Astrocyte (in vitro differentiated cells and primary cell): ENCODE results near the gene MUC13. TPM values are rescaled to one million over a fixed set of nuclear protein-coding genes. Genes with fewer than 3 reads are reported as not detected.

Source experiments
- DNase-seq: peaks from one replicate; pipeline ENCODE4 v3.0.0-alpha.2; 2010; ENCODE audit warnings: low read depth
- FAIRE-seq: peaks from 2 replicates; lab custom pipeline; 2011; peaks lifted over from hg19 to GRCh38; lab: Jason Lieb, UNC
- H2AFZ ChIP-seq: 2 replicates; pipeline ENCODE4 v1.6.0; 2012; ENCODE audit warnings: low read depth, low read length, inconsistent platforms
- H3K27ac ChIP-seq: 2 replicates; pipeline ENCODE4 v1.5.1; 2011; ENCODE audit warnings: low read depth, low read length, inconsistent platforms
- H3K27me3 ChIP-seq: 2 replicates; pipeline ENCODE4 v1.6.0; 2011; ENCODE audit warnings: low read length, inconsistent platforms; ENCODE audit not compliant: insufficient read depth
- H3K36me3 ChIP-seq: 2 replicates; pipeline ENCODE4 v1.5.1; 2011; ENCODE audit warnings: low read length, inconsistent platforms; ENCODE audit not compliant: insufficient read depth
- H3K4me1 ChIP-seq: 2 replicates; pipeline ENCODE4 v1.5.1; 2011; ENCODE audit warnings: low read length, inconsistent platforms; ENCODE audit not compliant: insufficient read depth
- H3K4me2 ChIP-seq: 2 replicates; pipeline ENCODE4 v1.6.0; 2012; ENCODE audit warnings: low read length, inconsistent platforms
- H3K4me3 ChIP-seq: 2 replicates; pipeline ENCODE4 v1.5.1; 2011; ENCODE audit warnings: low read depth, mild to moderate bottlenecking, low read length, inconsistent platforms; ENCODE audit not compliant: insufficient read depth
- H3K79me2 ChIP-seq: 2 replicates; pipeline ENCODE4 v1.6.0; 2012; ENCODE audit warnings: mild to moderate bottlenecking, low read length, inconsistent platforms; ENCODE audit not compliant: insufficient read depth
- H3K9ac ChIP-seq: 2 replicates; pipeline ENCODE4 v1.6.0; 2012; ENCODE audit warnings: mild to moderate bottlenecking, low read length, inconsistent platforms
- H3K9me3 ChIP-seq: 2 replicates; pipeline ENCODE4 v1.5.1; 2012; ENCODE audit warnings: low read depth, mild to moderate bottlenecking, low read length, inconsistent platforms; ENCODE audit not compliant: insufficient read depth
- H4K20me1 ChIP-seq: 2 replicates; pipeline ENCODE4 v1.6.0; 2012; ENCODE audit warnings: low read length, inconsistent platforms; ENCODE audit not compliant: insufficient read depth
- H3K27ac Mint-ChIP-seq: one replicate; pipeline ENCODE4 v1.8.0; 2021; ENCODE audit warnings: mild to moderate bottlenecking, mixed read lengths; ENCODE audit not compliant: unreplicated experiment
- H3K27me3 Mint-ChIP-seq: one replicate; pipeline ENCODE4 v1.8.0; 2021; ENCODE audit warnings: low read depth, mixed read lengths; ENCODE audit not compliant: unreplicated experiment
- H3K36me3 Mint-ChIP-seq: one replicate; pipeline ENCODE4 v1.8.0; 2021; ENCODE audit warnings: low read depth, mixed read lengths; ENCODE audit not compliant: unreplicated experiment
- H3K4me1 Mint-ChIP-seq: one replicate; pipeline ENCODE4 v1.8.0; 2021; ENCODE audit warnings: low read depth, mixed read lengths; ENCODE audit not compliant: unreplicated experiment
- H3K4me3 Mint-ChIP-seq: one replicate; pipeline ENCODE4 v1.8.0; 2021; ENCODE audit warnings: mild to moderate bottlenecking, moderate library complexity, mixed read lengths; ENCODE audit not compliant: unreplicated experiment
- H3K9me3 Mint-ChIP-seq: one replicate; pipeline ENCODE4 v1.8.0; 2021; ENCODE audit warnings: mild to moderate bottlenecking, mixed read lengths; ENCODE audit not compliant: unreplicated experiment
- EZH2 ChIP-seq: IDR thresholded peaks from 2 replicates; pipeline ENCODE4 v1.6.1; 2012; ENCODE audit warnings: mild to moderate bottlenecking, low read length, inconsistent platforms; ENCODE audit not compliant: insufficient read depth
- total RNA-seq: library from RNA; stranded (reverse); gene quantifications from 2 replicates; pipeline ENCODE4 v1.2.1, GENCODE V29; 2021
- TF ChIP-seq, protein P1 (sequence below): IDR thresholded peaks from 2 replicates; pipeline ENCODE4 v1.5.1; 2011; ENCODE audit warnings: low read depth, mild to moderate bottlenecking, inconsistent platforms, low read length, moderate library complexity; ENCODE audit not compliant: insufficient read depth

MUC13 gene
- total RNA-seq, 1 donor from 2014 or later, result not detected

DNA sequence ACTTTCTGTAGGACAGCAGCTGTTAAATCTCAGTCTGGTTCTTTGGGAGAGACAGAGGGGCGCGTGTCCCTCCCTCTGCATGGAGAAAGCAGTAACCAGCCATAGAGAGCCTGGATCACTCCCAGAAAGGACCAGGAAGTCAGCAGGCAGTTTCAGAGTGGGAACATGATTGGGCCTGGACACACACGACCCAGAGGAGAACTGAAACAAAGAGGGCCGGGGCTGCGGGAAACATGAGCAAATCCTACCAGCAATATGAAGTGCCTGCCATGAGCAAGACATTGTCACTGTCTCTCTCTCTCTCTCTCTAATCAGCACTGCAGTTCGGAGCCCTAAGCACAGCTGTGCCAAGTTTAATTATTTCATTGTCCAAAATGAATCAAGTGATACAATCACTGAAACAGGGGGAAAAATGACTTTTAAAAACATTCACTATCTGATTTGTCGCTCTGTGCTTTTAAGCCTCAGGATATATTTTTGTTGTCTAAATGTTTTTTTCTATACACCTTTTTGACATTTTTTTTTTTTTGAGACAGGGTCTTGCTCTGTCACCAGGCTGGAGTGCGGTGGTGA, 17.6 kb downstream of the MUC13 start:
- Histone ChIP-seq H3K9me3 (no peaks in the 10 kb centered on the region), H2AFZ (no peak overlapping the region), H3K79me2 (no peaks in the 10 kb centered on the region), H3K27ac (no peak overlapping the region), H3K4me1 (no peaks in the 10 kb centered on the region), H3K4me3 (no peak overlapping the region), H4K20me1 (no peaks in the 10 kb centered on the region), H3K36me3 (no peaks in the 10 kb centered on the region), H3K9ac (no peak overlapping the region), H3K4me2 (no peak overlapping the region), H3K27me3 (no peaks in the 10 kb centered on the region)
- no peak for DNase-seq
- no peak overlapping the region for H3K27ac Mint-ChIP-seq
- no peak for FAIRE-seq
- no peak for TF ChIP-seq EZH2
- TF ChIP-seq, protein P1, sequence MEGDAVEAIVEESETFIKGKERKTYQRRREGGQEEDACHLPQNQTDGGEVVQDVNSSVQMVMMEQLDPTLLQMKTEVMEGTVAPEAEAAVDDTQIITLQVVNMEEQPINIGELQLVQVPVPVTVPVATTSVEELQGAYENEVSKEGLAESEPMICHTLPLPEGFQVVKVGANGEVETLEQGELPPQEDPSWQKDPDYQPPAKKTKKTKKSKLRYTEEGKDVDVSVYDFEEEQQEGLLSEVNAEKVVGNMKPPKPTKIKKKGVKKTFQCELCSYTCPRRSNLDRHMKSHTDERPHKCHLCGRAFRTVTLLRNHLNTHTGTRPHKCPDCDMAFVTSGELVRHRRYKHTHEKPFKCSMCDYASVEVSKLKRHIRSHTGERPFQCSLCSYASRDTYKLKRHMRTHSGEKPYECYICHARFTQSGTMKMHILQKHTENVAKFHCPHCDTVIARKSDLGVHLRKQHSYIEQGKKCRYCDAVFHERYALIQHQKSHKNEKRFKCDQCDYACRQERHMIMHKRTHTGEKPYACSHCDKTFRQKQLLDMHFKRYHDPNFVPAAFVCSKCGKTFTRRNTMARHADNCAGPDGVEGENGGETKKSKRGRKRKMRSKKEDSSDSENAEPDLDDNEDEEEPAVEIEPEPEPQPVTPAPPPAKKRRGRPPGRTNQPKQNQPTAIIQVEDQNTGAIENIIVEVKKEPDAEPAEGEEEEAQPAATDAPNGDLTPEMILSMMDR, result no peak
- peaks cover 10% of the 10 kb centered on the region for H3K4me1 Mint-ChIP-seq
- H3K27me3 Mint-ChIP-seq, result peaks cover 11% of the 10 kb centered on the region
- H3K4me3 Mint-ChIP-seq, result no peak overlapping the region
- H3K9me3 Mint-ChIP-seq, result no peaks in the 10 kb centered on the region
- no peaks in the 10 kb centered on the region for H3K36me3 Mint-ChIP-seq

DNA sequence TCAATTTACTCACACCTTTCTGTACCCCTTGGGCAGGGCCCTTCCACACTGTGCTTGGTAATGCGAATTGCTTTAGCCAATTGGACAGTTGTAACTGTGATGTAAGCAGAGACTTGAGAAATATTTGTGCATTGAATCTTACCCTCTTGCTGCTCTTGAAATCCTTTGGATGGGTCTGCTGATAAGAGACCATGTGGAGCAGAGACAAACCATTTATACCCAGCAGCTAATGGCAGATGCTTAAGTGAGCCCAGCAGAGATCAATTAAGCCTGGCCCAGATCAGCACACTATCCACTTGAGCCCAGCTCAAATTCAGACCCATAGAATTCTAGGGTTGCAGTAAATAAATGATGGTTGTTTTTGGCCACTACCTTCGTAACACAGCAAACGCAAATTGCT, 19.3 kb downstream of the MUC13 start:
- H2AFZ ChIP-seq, result no peak overlapping the region
- DNase-seq, result no peak
- no peaks in the 10 kb centered on the region for H4K20me1 ChIP-seq
- H3K36me3 ChIP-seq, result no peaks in the 10 kb centered on the region
- H3K4me2 ChIP-seq, result no peak overlapping the region
- no peak for FAIRE-seq
- peaks cover 10% of the 10 kb centered on the region for H3K4me1 Mint-ChIP-seq
- H3K36me3 Mint-ChIP-seq, result no peaks in the 10 kb centered on the region
- H3K79me2 ChIP-seq, result no peaks in the 10 kb centered on the region
- no peak overlapping the region for H3K4me3 Mint-ChIP-seq
- H3K9ac ChIP-seq, result no peak overlapping the region
- no peak overlapping the region for H3K27ac ChIP-seq
- no peak overlapping the region for H3K4me3 ChIP-seq
- no peaks in the 10 kb centered on the region for H3K27me3 ChIP-seq
- H3K27ac Mint-ChIP-seq, result no peak overlapping the region
- no peak for TF ChIP-seq EZH2
- TF ChIP-seq, protein P1, result no peak
- peaks cover 10% of the 10 kb centered on the region for H3K27me3 Mint-ChIP-seq
- no peaks in the 10 kb centered on the region for H3K9me3 ChIP-seq
- no peaks in the 10 kb centered on the region for H3K9me3 Mint-ChIP-seq
- H3K4me1 ChIP-seq, result no peaks in the 10 kb centered on the region

DNA sequence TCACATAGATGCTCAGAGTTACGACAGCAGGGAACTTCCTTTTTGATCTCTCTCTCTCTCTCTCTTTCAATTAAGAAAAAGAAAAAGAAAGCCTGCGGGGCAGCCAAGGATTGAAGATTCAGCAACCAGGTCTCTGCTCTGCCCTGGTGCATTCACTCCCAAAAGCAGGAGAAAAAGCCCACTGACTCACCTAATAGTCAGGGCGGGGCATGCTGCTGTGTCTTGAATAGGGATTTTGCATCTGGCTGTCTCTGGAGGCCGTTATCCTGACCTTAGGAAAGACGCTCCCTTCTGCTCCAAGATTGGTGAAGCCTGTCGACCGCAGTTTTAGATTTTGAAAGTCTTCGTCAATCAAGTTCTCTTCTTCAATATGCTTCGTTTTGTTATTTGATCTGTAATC, 26.6 kb downstream of the MUC13 start:
- Histone ChIP-seq H3K4me1 (no peaks in the 10 kb centered on the region), H3K4me2 (no peak overlapping the region), H3K36me3 (no peaks in the 10 kb centered on the region), H3K4me3 (no peak overlapping the region), H4K20me1 (no peaks in the 10 kb centered on the region), H2AFZ (no peak overlapping the region), H3K79me2 (no peaks in the 10 kb centered on the region), H3K9ac (no peak overlapping the region), H3K27me3 (peaks cover 8% of the 10 kb centered on the region), H3K9me3 (no peaks in the 10 kb centered on the region), H3K27ac (no peak overlapping the region)
- DNase-seq (no peak), FAIRE-seq (no peak)
- peaks cover 1% of the 10 kb centered on the region for H3K4me1 Mint-ChIP-seq
- H3K9me3 Mint-ChIP-seq, result no peaks in the 10 kb centered on the region
- no peak overlapping the region for H3K4me3 Mint-ChIP-seq
- H3K27me3 Mint-ChIP-seq, result peaks cover 16% of the 10 kb centered on the region
- no peak overlapping the region for H3K27ac Mint-ChIP-seq
- TF ChIP-seq, protein P1, result no peak
- no peaks in the 10 kb centered on the region for H3K36me3 Mint-ChIP-seq
